Ureter (tissue), 1 donor: Measurements from ENCODE around the gene TTLL5. TPM values are rescaled to one million over a fixed set of nuclear protein-coding genes. Genes with fewer than 3 reads are reported as not detected.
"Not testable (repeated sequence)": the region's sequence is repeated elsewhere in the genome, so short reads cannot be mapped to it uniquely, and the experiment has no call there.

Experiments
- DNase-seq: peaks from one replicate; pipeline ENCODE4 v3.0.0-alpha.2; 2020; ENCODE audit warnings: low spot score
- total RNA-seq: library from RNA; stranded (reverse); gene quantifications from one replicate; pipeline ENCODE4 v1.2.4, GENCODE V29; 2023
- donor health status: DM: yes; HTN: yes; CAD: no.

The TTLL5 gene
- total RNA-seq, 1 donor from 2014 or later = 54.0 TPM

DNA sequence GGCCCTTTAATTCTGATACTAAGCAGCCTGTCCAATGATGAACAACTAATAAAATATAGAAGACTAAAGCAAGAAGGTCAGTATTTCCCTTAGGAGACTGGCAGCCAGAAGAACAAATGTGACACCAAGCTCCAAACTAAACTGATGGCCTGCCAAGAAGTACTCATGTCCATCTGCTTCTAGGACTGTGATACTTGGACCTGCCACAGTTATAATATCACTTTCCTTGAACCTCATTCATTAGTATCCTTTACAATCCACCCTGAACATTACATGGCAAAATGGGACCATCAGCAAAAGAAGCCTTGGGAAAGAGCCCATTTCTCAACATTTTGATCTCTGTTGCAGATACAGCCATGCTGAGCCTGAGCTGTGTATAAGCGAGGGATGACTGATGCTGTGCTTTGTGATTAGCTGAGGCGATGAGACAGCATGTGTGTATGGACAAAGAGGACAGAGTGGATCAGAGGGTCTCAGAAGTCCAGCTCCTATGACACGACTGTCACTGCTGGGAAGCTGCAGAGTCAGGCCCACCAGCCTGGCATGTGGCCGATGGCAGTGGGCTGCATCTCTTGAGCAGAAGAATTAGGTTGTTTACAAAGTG lies 246.8 kb downstream of the TTLL5 start:
- DNase-seq = no peak

DNA sequence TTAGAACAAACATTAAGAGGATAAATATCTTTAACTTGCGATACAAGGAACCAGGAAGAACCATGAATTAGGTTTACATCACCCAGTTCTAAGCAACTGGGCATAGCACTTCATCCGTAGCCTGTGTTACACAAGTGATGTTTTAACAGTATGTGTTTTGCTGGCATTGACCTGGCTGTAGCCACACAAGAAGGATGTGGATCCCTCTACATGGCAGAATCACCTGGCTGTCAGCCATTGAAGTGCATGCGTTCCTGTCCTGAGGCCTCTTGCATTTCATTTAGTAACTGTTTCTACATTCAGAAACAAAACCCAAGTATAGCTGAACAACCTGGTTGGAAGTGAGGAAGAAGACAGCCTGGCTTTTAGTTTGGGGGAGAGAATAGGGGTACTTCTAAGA lies 248.6 kb downstream of the TTLL5 start:
- DNase-seq = no peak

- DNase-seq = no peak
Observed at GRCh38 chr14:75910048-75910447, 249.0 kb downstream of the TTLL5 start.

- no peak for DNase-seq
Observed at GRCh38 chr14:75911883-75912282, 250.8 kb downstream of the TTLL5 start.

- no peak for DNase-seq
Observed at GRCh38 chr14:75913183-75913582, 252.1 kb downstream of the TTLL5 start.

DNA sequence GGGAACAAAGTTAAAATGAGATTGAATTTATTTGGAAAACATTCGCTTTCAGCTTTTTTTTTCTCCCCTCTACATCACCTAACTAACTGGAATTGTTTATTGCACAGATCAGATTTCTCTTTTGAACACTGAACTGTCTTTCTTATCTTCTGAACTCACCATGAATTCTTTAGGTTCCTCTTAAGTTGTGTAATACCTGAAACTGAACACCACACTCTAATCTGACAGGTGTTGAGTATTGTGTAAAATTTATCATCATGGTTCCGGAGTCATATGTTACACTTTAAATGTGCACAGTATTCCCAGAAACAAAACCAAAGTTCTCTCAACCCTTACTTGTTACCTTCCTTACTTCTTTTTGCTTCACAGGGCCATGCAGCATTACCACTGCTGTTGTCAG lies 254.0 kb downstream of the TTLL5 start:
- DNase-seq = no peak

DNA sequence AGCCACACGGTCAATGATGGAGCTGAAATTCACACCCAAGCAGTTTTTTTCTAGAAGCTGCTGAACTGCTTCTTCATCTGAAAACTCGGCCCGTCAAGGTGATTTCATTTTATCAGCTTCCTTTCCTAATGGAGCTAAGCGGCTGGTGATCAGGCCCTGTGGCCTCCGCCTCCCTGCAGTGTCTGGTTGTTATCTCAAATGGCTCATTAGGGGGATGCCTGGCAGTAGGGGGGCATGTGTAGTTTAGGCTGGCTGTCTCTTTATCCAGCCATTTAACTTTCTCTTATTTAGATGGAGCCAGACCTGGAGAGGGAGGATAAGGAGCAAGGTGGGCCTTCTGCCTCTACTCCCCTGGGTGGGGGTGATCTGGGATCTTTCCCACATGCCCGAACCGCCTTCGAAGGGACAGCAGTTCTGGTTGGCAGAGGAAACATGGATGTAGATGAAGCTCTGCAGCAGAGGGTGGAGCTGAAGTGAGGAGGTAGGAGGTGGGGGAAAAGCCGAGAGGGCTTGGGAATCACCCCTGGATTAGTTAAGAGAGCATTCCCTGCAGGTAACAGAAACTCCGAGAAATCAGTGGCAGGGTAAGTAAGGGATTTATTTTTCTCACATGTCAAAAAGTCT lies 256.4 kb downstream of the TTLL5 start:
- DNase-seq = no peak

- no peak for DNase-seq
Observed at GRCh38 chr14:75917946-75918335, 256.9 kb downstream of the TTLL5 start.

GRCh38 chr14:75920421-75920820 lies 259.4 kb downstream of the TTLL5 start:
- not testable (repeated sequence) for DNase-seq

GRCh38 chr14:75925141-75925840 lies 264.2 kb downstream of the TTLL5 start:
- DNase-seq = not testable (repeated sequence)

GRCh38 chr14:75926431-75927115 lies 265.5 kb downstream of the TTLL5 start:
- DNase-seq = no peak

GRCh38 chr14:75927564-75928087 lies 266.6 kb downstream of the TTLL5 start:
- no peak for DNase-seq

DNA sequence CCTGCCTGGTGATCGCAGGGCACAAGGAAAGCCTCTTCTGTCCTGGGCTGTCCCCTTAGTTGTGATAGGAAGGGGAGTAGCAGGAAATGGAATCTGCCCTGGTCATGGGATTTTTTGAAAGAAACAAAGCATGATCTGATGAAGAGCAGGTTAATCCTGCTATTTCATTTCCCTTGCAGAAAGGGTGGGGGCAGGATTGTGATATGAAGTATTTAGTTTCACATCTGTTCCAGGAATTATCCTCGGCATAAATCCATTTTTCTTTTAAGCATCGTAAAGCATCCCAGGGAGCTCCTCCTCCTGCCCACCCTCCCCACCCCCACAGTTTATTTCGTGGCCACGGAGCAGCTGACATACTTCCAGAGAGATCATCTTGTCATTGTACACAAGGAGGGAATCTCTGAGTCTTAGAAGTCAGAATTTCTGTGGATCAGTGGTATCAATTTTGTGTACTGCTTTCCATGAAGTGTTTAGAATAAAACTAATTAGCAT lies 267.7 kb downstream of the TTLL5 start:
- no peak for DNase-seq

DNA sequence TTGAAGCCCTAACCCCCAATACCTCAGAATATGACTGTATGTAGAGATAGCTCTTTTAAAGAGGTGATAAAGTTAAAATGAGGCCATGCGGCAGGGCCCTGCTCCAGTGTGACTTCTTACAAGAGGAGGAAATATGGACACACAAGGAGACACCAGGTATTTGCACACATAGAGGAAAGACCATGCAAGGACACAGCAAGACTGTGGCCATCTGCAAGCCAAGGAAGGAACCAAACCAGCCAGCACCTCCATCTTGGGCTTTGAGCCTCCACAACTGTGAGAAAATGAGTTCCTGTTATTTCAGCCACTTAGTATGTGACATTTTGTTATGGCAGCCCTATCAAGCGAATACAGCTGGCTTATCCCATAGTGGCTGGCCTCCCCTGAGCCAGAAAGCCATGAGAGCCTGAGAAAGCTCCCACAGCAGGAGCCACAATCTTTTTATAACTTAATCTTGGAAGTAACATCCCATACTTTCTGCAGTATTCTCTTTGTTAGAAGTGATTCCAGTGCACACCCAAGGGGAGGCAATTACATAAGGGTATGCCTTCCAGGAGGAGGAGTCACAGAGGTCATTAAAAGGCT lies 272.8 kb downstream of the TTLL5 start:
- no peak for DNase-seq

GRCh38 chr14:75934998-75935628 lies 274.1 kb downstream of the TTLL5 start:
- no peak for DNase-seq

GRCh38 chr14:75939200-75939599 lies 278.2 kb downstream of the TTLL5 start:
- DNase-seq = no peak

DNA sequence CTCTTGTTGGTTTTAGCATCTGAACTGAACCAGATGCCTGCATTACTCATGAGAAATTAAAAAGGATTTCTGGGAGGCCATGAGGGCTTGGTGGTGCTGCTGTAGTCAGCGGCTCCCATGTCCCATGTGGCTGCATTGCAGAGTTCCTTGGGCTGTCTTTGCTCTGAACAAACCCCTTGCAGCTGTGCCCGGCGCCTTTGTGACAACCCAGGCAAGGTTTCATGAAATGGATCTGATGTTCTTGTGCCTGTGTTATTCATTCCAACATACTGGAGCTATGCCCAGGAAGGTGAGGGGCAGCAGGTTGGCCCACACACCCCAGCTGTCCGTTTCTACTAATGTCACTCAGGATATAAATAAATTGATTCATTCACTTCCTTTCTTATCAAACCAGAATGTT lies 280.0 kb downstream of the TTLL5 start:
- DNase-seq = no peak

- no peak for DNase-seq
Observed at GRCh38 chr14:75944607-75945241, 283.7 kb downstream of the TTLL5 start.

- DNase-seq = no peak
Observed at GRCh38 chr14:75946785-75947184, 285.7 kb downstream of the TTLL5 start.

DNA sequence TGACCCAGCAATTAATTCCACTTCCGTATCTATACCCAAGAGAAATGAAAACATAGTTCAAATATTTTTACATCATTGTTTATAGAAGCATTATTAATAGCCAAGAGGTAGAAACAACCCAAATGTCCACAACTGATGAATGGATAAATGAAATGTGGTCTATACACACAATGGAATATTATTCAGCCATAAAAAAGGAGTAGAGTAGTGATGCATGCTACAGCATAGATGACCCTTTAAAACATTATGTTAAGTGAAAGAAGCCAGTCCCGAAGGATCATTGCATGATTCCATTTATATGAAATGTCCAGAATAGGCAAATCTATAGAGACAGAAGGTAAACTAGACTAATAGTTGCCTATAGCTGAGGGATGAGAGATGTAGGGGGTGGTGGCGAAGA lies 291.4 kb downstream of the TTLL5 start:
- no peak for DNase-seq

DNA sequence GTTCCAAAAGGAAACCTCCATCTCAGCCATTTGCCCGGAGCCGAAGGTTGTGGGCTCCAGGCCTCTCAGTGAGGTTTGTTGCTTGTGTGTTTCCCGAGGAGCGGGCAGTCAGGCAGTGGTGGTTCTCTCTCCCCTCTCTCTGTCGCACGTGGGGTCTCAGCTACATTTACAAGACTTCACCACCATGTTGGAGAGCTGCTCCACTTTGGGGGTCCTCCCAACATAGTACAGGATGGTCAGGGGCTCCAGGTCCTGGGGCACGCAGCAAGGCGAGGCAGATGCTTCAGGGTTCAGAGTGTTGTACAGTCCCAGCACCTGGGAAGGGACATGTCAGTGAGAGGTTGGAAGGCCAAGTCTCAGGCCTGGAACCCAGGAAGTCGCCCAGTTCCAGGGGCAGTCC lies 298.0 kb downstream of the TTLL5 start:
- no peak for DNase-seq
